ENCODE measurements around the gene SLC39A11.
"Not testable (repeated sequence)": the region's sequence is repeated elsewhere in the genome, so short reads cannot be mapped to it uniquely, and the experiment has no call there.

The SLC39A11 gene

GRCh38 chr17:72916991-72917390 is 175.5 kb downstream of the SLC39A11 start:
- DNase-seq (ENCODE audit: low spot score) = no peak

GRCh38 chr17:72915625-72916081 is 176.8 kb downstream of the SLC39A11 start:
- DNase-seq (ENCODE audit: low spot score) = no peak

- DNase-seq (ENCODE audit: low spot score) = no peak
These were observed 179.3 kb downstream of the SLC39A11 start for GRCh38 chr17:72913142-72913682.

- DNase-seq (ENCODE audit: low spot score) = no peak
These were observed 186.2 kb downstream of the SLC39A11 start for GRCh38 chr17:72906306-72906705.

- no peak for DNase-seq (ENCODE audit: low spot score)
These were observed 189.0 kb downstream of the SLC39A11 start for GRCh38 chr17:72903522-72903921.

- no peak for DNase-seq (ENCODE audit: low spot score)
These were observed 190.8 kb downstream of the SLC39A11 start for GRCh38 chr17:72901657-72902056.

GRCh38 chr17:72901083-72901482 is 191.4 kb downstream of the SLC39A11 start:
- no peak for DNase-seq (ENCODE audit: low spot score)

- DNase-seq (ENCODE audit: low spot score) = no peak
These were observed 191.9 kb downstream of the SLC39A11 start for GRCh38 chr17:72900654-72900971.

- no peak for DNase-seq (ENCODE audit: low spot score)
These were observed 193.8 kb downstream of the SLC39A11 start for GRCh38 chr17:72898725-72899124.

- DNase-seq (ENCODE audit: low spot score) = not testable (repeated sequence)
These were observed 196.2 kb downstream of the SLC39A11 start for GRCh38 chr17:72896288-72896687.

GRCh38 chr17:72891627-72892026 is 200.9 kb downstream of the SLC39A11 start:
- no peak for DNase-seq (ENCODE audit: low spot score)

- DNase-seq (ENCODE audit: low spot score) = peak; percentile 50
These were observed 201.8 kb downstream of the SLC39A11 start for GRCh38 chr17:72890711-72891110.

GRCh38 chr17:72887917-72888316 is 204.6 kb downstream of the SLC39A11 start:
- DNase-seq (ENCODE audit: low spot score) = no peak

GRCh38 chr17:72887322-72887721 is 205.2 kb downstream of the SLC39A11 start:
- no peak for DNase-seq (ENCODE audit: low spot score)

GRCh38 chr17:72886622-72887021 is 205.9 kb downstream of the SLC39A11 start:
- DNase-seq (ENCODE audit: low spot score) = no peak

- DNase-seq (ENCODE audit: low spot score) = no peak
These were observed 208.4 kb downstream of the SLC39A11 start for GRCh38 chr17:72884066-72884465.

GRCh38 chr17:72883351-72883750 is 209.1 kb downstream of the SLC39A11 start:
- DNase-seq (ENCODE audit: low spot score) = no peak

GRCh38 chr17:72882426-72882825 is 210.1 kb downstream of the SLC39A11 start:
- DNase-seq (ENCODE audit: low spot score) = no peak

- DNase-seq (ENCODE audit: low spot score) = no peak
These were observed 212.6 kb downstream of the SLC39A11 start for GRCh38 chr17:72879877-72880276.

- no peak for DNase-seq (ENCODE audit: low spot score)
These were observed 213.4 kb downstream of the SLC39A11 start for GRCh38 chr17:72878975-72879660.

- no peak for DNase-seq (ENCODE audit: low spot score)
These were observed 215.1 kb downstream of the SLC39A11 start for GRCh38 chr17:72877348-72877747.

- no peak for DNase-seq (ENCODE audit: low spot score)
These were observed 216.1 kb downstream of the SLC39A11 start for GRCh38 chr17:72876413-72876812.

GRCh38 chr17:72875361-72875760 is 217.1 kb downstream of the SLC39A11 start:
- no peak for DNase-seq (ENCODE audit: low spot score)

GRCh38 chr17:72872396-72872795 is 220.1 kb downstream of the SLC39A11 start:
- DNase-seq (ENCODE audit: low spot score) = no peak

Measured in GM03348 (cell line).